ENCODE results near the gene AKT1. TPM values are rescaled to one million over a fixed set of nuclear protein-coding genes. Genes with fewer than 3 reads are reported as not detected.

Gene AKT1
- total RNA-seq, 6 experiments from 2014 or later: 66.7 to 92.1 (median 83.9) TPM

DNA sequence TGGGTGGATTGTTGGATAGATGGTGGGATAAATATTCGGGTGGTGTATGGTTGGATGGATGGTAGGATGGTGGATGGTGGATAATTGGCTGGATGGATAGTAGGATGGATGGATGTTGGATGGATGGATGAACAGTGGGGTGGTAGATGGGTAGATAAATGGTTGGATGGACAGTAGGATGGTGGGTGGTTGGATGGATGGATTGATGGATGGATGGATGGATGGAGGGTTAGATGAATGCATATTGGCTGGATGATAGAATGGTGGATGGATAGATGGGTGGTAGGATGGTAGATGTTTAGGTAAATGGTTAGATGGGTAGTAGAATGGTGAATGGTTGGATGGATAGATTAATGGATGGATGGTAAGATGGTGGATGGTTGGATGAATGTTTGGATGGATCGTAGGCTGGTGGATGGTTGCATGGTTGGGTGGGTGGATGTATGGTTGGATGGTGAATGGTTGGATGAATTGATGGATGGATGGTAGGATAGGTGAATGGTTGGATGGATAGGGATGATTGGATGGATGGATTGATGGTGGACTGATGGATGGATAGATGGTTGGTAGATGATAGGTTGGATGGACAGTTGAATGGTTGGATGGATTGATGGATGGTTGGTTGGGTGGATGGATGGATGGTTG, 28.9 kb upstream of the AKT1 start:
- Histone ChIP-seq H3K36me3 (no peaks in the 10 kb centered on the region), H3K27ac (no peak overlapping the region), H3K9me3 (no peaks in the 10 kb centered on the region), H3K4me3 (no peak overlapping the region), H3K27me3 (no peaks in the 10 kb centered on the region), H3K4me1 (peaks cover 0 to 11% (median 4%) of the 10 kb centered on the region in 4 donors)
- no peak for ATAC-seq
- WGBS (ENCODE audit: insufficient coverage, low coverage, low lambda C conversion rate, missing lambda C conversion rate): 100% methylated on average over 2 of the region's 2 CpGs
- intact Hi-C loops (cut with DNase I): loop anchor here (5.0 kb wide), 2 partner anchors 52 to 57 kb away; no protein-coding TSS in a partner anchor
- TF ChIP-seq, protein P1, sequence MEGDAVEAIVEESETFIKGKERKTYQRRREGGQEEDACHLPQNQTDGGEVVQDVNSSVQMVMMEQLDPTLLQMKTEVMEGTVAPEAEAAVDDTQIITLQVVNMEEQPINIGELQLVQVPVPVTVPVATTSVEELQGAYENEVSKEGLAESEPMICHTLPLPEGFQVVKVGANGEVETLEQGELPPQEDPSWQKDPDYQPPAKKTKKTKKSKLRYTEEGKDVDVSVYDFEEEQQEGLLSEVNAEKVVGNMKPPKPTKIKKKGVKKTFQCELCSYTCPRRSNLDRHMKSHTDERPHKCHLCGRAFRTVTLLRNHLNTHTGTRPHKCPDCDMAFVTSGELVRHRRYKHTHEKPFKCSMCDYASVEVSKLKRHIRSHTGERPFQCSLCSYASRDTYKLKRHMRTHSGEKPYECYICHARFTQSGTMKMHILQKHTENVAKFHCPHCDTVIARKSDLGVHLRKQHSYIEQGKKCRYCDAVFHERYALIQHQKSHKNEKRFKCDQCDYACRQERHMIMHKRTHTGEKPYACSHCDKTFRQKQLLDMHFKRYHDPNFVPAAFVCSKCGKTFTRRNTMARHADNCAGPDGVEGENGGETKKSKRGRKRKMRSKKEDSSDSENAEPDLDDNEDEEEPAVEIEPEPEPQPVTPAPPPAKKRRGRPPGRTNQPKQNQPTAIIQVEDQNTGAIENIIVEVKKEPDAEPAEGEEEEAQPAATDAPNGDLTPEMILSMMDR (IDR thresholded peaks at IDR 0.05): no peak
- TF ChIP-seq POLR2A (IDR thresholded peaks at IDR 0.05): no peak
- DNase-seq: no peak

DNA sequence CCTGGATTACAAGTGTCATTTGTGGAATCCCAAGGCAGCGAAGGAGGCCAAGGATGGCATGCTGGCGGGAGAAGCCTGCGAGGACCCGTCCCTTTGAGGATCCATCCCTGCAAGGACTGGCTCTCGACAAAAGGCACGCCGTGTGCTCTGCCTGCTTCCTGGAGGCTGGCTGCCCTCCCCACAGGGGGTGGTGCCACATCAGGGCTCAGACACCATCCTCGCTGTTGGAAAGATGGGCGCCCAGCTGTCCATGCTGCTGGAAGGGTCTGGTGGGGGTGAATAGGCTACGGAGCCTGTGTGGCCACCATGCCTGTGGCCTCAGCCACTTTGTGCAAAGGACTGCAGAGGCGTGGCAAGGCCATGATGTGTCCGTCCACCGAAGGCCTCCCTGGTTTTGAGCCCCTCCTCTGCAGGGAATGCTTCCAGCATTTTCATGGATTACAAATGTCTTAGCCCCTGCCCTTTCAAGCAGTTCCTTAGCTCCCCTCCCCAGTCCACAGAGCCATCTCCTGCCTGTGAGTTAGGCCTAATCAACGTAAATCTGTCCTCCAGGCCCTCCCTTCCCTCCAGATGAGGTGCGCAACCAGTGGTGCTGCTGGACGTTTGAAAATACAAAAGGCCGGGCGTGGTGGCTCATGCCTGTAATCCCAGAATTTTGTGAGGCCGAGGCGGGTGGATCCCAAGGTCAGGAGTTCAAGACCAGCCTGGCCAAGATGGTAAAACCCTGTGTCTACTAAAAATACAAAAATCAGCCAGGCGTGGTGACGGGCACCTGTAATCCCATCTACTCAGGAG, 27.5 kb upstream of the AKT1 start:
- intact Hi-C loops (cut with DNase I): loop anchor here (5.0 kb wide), 2 partner anchors 51 to 56 kb away; no protein-coding TSS in a partner anchor
- Histone ChIP-seq H3K4me3 (no peak overlapping the region), H3K9me3 (no peaks in the 10 kb centered on the region), H3K27me3 (no peaks in the 10 kb centered on the region), H3K36me3 (no peaks in the 10 kb centered on the region), H3K4me1 (peaks cover 0 to 11% (median 4%) of the 10 kb centered on the region in 4 donors), H3K27ac (no peak overlapping the region)
- no peak for DNase-seq
- ATAC-seq: no peak
- 88% methylated on average over 10 of the region's 22 CpGs for WGBS (ENCODE audit: insufficient coverage, low coverage, low lambda C conversion rate, missing lambda C conversion rate)
- TF ChIP-seq, protein P1 (IDR thresholded peaks at IDR 0.05): no peak
- TF ChIP-seq POLR2A (IDR thresholded peaks at IDR 0.05): no peak

DNA sequence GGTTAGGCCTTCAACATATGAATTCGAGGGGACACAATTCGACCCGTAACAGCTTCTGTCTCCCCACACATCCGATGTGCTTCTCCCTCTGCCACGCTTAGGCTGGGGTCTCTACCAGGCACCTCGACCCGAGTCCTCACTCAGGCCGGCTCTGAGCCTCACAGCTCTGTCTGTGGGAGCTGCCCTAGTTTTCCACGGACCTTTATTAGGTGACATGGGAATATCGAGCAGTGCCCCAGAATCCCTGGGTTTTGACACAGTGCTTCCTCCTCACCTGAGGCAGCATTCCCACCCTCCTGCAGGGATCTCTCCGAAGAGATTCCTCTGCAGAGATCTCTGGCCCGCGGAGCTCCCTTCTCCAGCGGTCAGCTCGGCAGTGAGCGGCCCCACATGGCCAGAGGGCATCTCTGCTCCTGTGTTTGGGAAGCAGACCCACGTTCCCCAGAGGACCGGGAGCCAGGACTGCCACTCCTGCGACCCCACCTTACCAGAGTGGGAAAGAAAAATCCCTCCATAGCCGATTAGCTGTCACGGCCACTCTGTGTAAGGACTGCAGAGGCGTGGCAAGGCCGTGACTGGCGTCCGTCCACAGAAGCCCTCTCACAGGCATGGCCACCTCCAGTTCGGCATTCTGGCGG, 26.5 kb upstream of the AKT1 start:
- Histone ChIP-seq H3K4me3 (no peak overlapping the region), H3K36me3 (no peaks in the 10 kb centered on the region), H3K4me1 (peaks cover 0 to 5% (median 4%) of the 10 kb centered on the region in 4 donors), H3K9me3 (no peaks in the 10 kb centered on the region), H3K27me3 (no peaks in the 10 kb centered on the region), H3K27ac (no peak overlapping the region)
- intact Hi-C loops (cut with DNase I): loop anchor here (5.0 kb wide), 2 partner anchors 50 to 55 kb away; no protein-coding TSS in a partner anchor
- DNase-seq (no peak), ATAC-seq (no peak)
- WGBS (ENCODE audit: insufficient coverage, low coverage, low lambda C conversion rate, missing lambda C conversion rate): 85% methylated on average over 10 of the region's 27 CpGs
- no peak for TF ChIP-seq POLR2A (IDR thresholded peaks at IDR 0.05)
- TF ChIP-seq, protein P1 (IDR thresholded peaks at IDR 0.05): no peak

DNA sequence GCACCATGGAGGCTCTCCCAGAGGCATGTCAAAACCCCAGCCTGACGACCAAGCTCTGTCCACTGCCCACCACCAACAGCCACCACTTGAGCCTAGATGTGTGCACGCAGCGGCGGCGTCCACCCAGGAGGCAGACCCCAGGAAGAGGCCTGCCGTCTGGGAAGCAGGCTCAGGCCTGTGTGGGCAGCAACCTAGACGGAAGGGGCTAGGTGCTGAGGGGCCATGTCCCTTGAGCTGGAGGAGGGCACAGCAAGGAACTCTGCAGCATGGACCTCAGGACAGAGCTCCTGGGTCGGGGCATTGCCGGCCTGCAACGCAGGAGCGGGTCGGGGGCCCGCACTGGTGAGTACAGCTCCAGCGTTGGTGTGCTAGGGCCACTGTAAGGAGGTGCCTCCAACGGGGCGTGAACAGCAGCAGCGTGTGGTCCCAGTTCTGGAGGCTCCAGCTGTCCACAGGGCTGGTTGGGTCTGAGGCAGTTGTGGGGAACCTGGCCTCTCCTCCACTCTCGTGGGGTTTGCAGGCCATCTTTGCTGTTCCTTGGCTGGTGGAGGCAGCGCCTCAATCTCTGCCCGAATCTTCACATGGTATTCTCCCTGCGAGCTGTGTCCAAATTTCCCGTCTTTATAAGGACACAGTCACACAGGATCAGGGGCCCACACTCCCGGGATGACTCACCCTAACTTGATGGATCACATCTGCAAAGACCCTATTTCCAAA, 25.8 kb upstream of the AKT1 start:
- no peak for ATAC-seq
- no peaks in the 10 kb centered on the region for H3K27me3 ChIP-seq
- peaks cover 0 to 11% (median 7%) of the 10 kb centered on the region in 4 donors for H3K4me1 ChIP-seq
- intact Hi-C loops (cut with DNase I): loop anchor here (5.0 kb wide), 2 partner anchors 49 to 54 kb away; no protein-coding TSS in a partner anchor
- DNase-seq: peak in 1 of 3 donors; percentile 38
- H3K4me3 ChIP-seq: no peak overlapping the region
- TF ChIP-seq POLR2A (IDR thresholded peaks at IDR 0.05): no peak
- TF ChIP-seq, protein P1 (IDR thresholded peaks at IDR 0.05): no peak
- H3K36me3 ChIP-seq: no peaks in the 10 kb centered on the region
- H3K27ac ChIP-seq: no peak overlapping the region
- H3K9me3 ChIP-seq: no peaks in the 10 kb centered on the region
- WGBS (ENCODE audit: insufficient coverage, low coverage, low lambda C conversion rate, missing lambda C conversion rate): 83% methylated on average over 1 of the region's 23 CpGs
